ENCODE results near the gene INF2. TPM values are rescaled to one million over a fixed set of nuclear protein-coding genes. Genes with fewer than 3 reads are reported as not detected.

INF2 gene
- total RNA-seq, 1 experiment from 2014 or later, result 70.8 TPM

DNA sequence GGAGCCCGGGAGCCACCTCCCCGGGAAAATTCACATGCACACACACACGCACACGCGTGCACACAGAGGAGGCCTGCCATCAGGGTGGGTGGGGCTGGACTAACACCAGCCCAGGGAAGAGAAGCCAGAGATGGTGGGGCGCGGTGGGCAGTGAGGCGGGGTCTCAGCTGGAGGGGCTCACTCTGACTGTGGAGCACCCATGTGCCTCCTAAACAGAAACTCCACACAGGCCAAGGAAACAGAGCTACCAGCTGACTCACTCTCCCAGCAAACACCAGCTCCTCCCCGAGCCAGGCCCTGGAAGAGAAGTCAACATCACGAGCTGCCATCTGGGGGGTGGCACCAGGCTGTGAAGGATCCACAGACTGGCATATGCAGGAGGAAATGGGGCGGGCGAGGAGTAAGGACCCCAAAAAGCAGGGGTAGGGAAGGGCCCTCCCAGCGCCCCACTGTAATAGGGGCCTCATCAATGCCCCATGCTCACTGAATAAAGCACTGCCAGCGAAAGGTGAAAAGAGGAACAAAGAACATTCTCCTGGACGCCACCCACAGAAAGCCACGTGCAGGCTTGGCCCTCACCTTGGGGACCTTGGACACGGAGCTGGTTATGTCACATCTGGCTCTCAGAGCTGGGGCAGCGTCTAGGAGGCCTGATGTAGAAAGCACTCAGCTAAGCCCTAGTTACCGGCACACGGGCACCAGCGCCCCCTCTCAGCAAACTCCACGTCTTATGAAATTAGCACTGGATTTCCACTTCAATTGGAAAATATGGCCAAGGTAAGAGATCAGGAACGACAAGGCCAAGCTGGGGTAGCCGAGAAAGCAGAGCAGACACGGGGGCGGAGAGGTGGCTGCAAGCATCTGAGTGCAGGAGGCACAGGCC is 8.4 kb upstream of the INF2 start:
- Histone ChIP-seq H3K4me1 (peaks cover 82% of the 10 kb centered on the region), H3K9me3 (no peaks in the 10 kb centered on the region), H3K4me3 (ENCODE audit: low read depth, low read length) (no peak overlapping the region), H3K27me3 (replicated peaks; ENCODE audit: control insufficient read depth, insufficient read depth, low read length) (no peaks in the 10 kb centered on the region), H3K36me3 (ENCODE audit: control insufficient read depth, insufficient read depth, low read length) (no peaks in the 10 kb centered on the region)
- no peaks in the 10 kb centered on the region for H3K36me3 Mint-ChIP-seq (ENCODE audit: insufficient read depth, unreplicated experiment)
- no peaks in the 10 kb centered on the region for H3K9me3 Mint-ChIP-seq (ENCODE audit: unreplicated experiment)
- TF ChIP-seq, protein P1, sequence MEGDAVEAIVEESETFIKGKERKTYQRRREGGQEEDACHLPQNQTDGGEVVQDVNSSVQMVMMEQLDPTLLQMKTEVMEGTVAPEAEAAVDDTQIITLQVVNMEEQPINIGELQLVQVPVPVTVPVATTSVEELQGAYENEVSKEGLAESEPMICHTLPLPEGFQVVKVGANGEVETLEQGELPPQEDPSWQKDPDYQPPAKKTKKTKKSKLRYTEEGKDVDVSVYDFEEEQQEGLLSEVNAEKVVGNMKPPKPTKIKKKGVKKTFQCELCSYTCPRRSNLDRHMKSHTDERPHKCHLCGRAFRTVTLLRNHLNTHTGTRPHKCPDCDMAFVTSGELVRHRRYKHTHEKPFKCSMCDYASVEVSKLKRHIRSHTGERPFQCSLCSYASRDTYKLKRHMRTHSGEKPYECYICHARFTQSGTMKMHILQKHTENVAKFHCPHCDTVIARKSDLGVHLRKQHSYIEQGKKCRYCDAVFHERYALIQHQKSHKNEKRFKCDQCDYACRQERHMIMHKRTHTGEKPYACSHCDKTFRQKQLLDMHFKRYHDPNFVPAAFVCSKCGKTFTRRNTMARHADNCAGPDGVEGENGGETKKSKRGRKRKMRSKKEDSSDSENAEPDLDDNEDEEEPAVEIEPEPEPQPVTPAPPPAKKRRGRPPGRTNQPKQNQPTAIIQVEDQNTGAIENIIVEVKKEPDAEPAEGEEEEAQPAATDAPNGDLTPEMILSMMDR (IDR thresholded peaks at IDR 0.05; ENCODE audit: insufficient read depth in 1 of 2, low read depth in 1 of 2, low read length in 1 of 2, severe bottlenecking in 1 of 2, unreplicated experiment in 1 of 2), result peak in 1 of 2 experiments; percentile 3
- H3K4me3 Mint-ChIP-seq (ENCODE audit: unreplicated experiment), result peak overlapping the region; percentile 33
- BruUV-seq (replicated peaks), result no TSS peak
- ChIA-PET POLR2A (no interaction called here), CTCF (no interaction called here)
- H3K4me1 Mint-ChIP-seq (ENCODE audit: low read depth, unreplicated experiment), result peaks cover 55% of the 10 kb centered on the region
- H3K27ac Mint-ChIP-seq (ENCODE audit: unreplicated experiment), result peak overlapping the region; percentile 75
- DNase-seq, result no peak
- intact Hi-C loops (cut with micrococcal nuclease; ENCODE audit: unreplicated experiment), result no loop called here
- H3K27me3 Mint-ChIP-seq (ENCODE audit: insufficient read depth, unreplicated experiment), result no peaks in the 10 kb centered on the region

DNA sequence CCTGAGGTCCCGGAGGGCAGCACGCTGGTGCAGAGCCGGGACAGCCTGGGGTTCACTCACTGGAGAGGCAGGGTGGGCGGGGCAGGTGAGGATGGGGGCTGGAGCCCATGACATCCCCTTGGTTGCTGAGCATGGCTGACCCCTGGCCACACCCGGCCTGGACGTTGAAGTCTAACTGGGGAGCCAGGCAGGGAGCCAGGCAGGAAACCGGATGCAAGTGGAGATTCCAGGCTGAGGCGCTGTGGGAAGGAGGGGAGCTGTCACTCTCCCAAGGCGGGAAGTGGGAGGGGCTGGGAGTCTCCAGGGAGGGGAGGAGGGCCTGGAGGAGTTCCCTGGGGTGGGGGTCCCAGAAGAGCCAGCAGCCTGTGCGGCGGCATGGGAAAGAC is 7.7 kb upstream of the INF2 start:
- ChIA-PET CTCF (no interaction called here), POLR2A (interaction anchor here (0.6 kb wide), 1 partner anchor 71 kb away, joined by 3 read pairs; the partner anchor contains the start of gene SIVA1)
- Mint-ChIP-seq H3K4me1 (ENCODE audit: low read depth, unreplicated experiment) (peaks cover 54% of the 10 kb centered on the region), H3K27ac (ENCODE audit: unreplicated experiment) (peak overlapping the region; percentile 75), H3K4me3 (ENCODE audit: unreplicated experiment) (peak overlapping the region; percentile 33), H3K9me3 (ENCODE audit: unreplicated experiment) (no peaks in the 10 kb centered on the region), H3K27me3 (ENCODE audit: insufficient read depth, unreplicated experiment) (no peaks in the 10 kb centered on the region), H3K36me3 (ENCODE audit: insufficient read depth, unreplicated experiment) (no peaks in the 10 kb centered on the region)
- H3K27me3 ChIP-seq (replicated peaks; ENCODE audit: control insufficient read depth, insufficient read depth, low read length), result no peaks in the 10 kb centered on the region
- no TSS peak for BruUV-seq (replicated peaks)
- H3K36me3 ChIP-seq (ENCODE audit: control insufficient read depth, insufficient read depth, low read length), result no peaks in the 10 kb centered on the region
- H3K9me3 ChIP-seq, result no peaks in the 10 kb centered on the region
- peaks cover 80% of the 10 kb centered on the region for H3K4me1 ChIP-seq
- peak; percentile 42 to 71 for DNase-seq
- intact Hi-C loops (cut with micrococcal nuclease; ENCODE audit: unreplicated experiment), result no loop called here
- TF ChIP-seq, protein P1 (IDR thresholded peaks at IDR 0.05; ENCODE audit: insufficient read depth in 1 of 2, low read depth in 1 of 2, low read length in 1 of 2, severe bottlenecking in 1 of 2, unreplicated experiment in 1 of 2), result no peak
- no peak overlapping the region for H3K4me3 ChIP-seq (ENCODE audit: low read depth, low read length)

DNA sequence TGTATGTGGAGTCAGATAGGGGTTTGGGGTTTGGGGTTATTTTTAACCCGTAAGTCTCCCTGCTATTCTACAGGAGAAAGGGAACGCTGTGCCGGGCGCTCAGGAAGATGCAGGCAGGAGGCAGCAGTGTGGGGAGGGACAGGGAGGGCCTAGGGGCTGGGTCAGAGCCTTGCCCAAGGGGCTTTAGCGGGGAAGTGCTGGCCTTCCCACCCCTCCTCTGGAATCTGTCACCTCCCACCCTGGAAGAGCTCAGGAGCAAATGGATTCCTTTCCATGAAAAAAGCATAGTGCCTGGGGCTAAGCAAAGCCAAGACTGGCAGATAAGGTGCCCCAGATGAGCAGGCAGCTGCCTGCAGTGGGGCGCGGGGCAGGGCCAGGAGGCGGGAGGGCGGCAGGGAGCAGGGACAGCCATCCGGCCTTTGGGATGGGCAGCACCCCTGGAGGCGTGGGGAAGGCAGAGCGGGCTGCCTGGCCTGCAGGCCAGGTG is 7.3 kb upstream of the INF2 start:
- H3K27ac Mint-ChIP-seq (ENCODE audit: unreplicated experiment), result peak overlapping the region; percentile 75
- peaks cover 56% of the 10 kb centered on the region for H3K4me1 Mint-ChIP-seq (ENCODE audit: low read depth, unreplicated experiment)
- H3K4me3 Mint-ChIP-seq (ENCODE audit: unreplicated experiment), result peak overlapping the region; percentile 33
- intact Hi-C loops (cut with micrococcal nuclease; ENCODE audit: unreplicated experiment), result no loop called here
- DNase-seq, result peak; percentile 56 to 84
- POLR2A ChIA-PET, result interaction anchor here (0.6 kb wide), 2 partner anchors 34 to 70 kb away, joined by 3 to 4 read pairs; partner anchors contain the start of gene SIVA1
- no peaks in the 10 kb centered on the region for H3K9me3 Mint-ChIP-seq (ENCODE audit: unreplicated experiment)
- no peaks in the 10 kb centered on the region for H3K9me3 ChIP-seq
- CTCF ChIA-PET, result no interaction called here
- no peaks in the 10 kb centered on the region for H3K27me3 Mint-ChIP-seq (ENCODE audit: insufficient read depth, unreplicated experiment)
- TF ChIP-seq, protein P1 (IDR thresholded peaks at IDR 0.05; ENCODE audit: insufficient read depth in 1 of 2, low read depth in 1 of 2, low read length in 1 of 2, severe bottlenecking in 1 of 2, unreplicated experiment in 1 of 2), result no peak
- H3K4me1 ChIP-seq, result peaks cover 80% of the 10 kb centered on the region
- H3K36me3 Mint-ChIP-seq (ENCODE audit: insufficient read depth, unreplicated experiment), result peaks cover 1% of the 10 kb centered on the region
- H3K36me3 ChIP-seq (ENCODE audit: control insufficient read depth, insufficient read depth, low read length), result no peaks in the 10 kb centered on the region
- BruUV-seq (replicated peaks), result no TSS peak
- H3K27me3 ChIP-seq (replicated peaks; ENCODE audit: control insufficient read depth, insufficient read depth, low read length), result no peaks in the 10 kb centered on the region
- H3K4me3 ChIP-seq (ENCODE audit: low read depth, low read length), result no peak overlapping the region
